ENCODE data around the gene PRDM16.

PRDM16 gene

GRCh38 chr1:3184666-3185065 is 115.7 kb downstream of the PRDM16 start:
- no peaks in the 10 kb centered on the region for H3K9me3 ChIP-seq (replicated peaks; ENCODE audit: insufficient read depth, low read length)
- no peaks in the 10 kb centered on the region for H3K9me2 ChIP-seq (replicated peaks; ENCODE audit: insufficient read depth, low read length)
- no peak overlapping the region for H3K9ac ChIP-seq (ENCODE audit: low read length)

GRCh38 chr1:3185896-3186525 is 117.0 kb downstream of the PRDM16 start:
- Histone ChIP-seq H3K4me2 (ENCODE audit: low read depth, low read length) (no peak overlapping the region; the same call in 1 of the 2 replicates), H3F3A (ENCODE audit: insufficient read depth, low read length) (0 out of 2 replicates have a peak, but pooled peaks cover 2% of the 10 kb centered on the region), H3K36me3 (replicated peaks; ENCODE audit: insufficient read depth, low read length) (no peaks in the 10 kb centered on the region), H3K27me3 (replicated peaks; ENCODE audit: insufficient read depth, low read length) (peaks cover 89% of the 10 kb centered on the region), H4K20me1 (ENCODE audit: insufficient read depth, low read length) (no peaks in the 10 kb centered on the region), H3K9me3 (replicated peaks; ENCODE audit: insufficient read depth, low read length) (no peaks in the 10 kb centered on the region), H3K9ac (ENCODE audit: low read length) (no peak overlapping the region), H3K4me3 (ENCODE audit: low read length) (no peak overlapping the region), H3K9me2 (replicated peaks; ENCODE audit: insufficient read depth, low read length) (no peaks in the 10 kb centered on the region), H2AFZ (ENCODE audit: low read length) (no peak overlapping the region), H3K27ac (ENCODE audit: low read length) (no peak overlapping the region), H3K4me1 (ENCODE audit: low read length) (no peaks in the 10 kb centered on the region), H3K79me2 (ENCODE audit: low read length) (no peaks in the 10 kb centered on the region)
- no peak for DNase-seq
- TF ChIP-seq EZH2 (optimal IDR thresholded peaks at IDR 0.05; ENCODE audit: low read depth, low read length) (no peak), EZH2phosphoT487 (IDR thresholded peaks at IDR 0.05; ENCODE audit: low read length) (no peak), CTCF (IDR thresholded peaks at IDR 0.05; ENCODE audit: low read length) (no peak)

More at GRCh38 chr1:3184666-3185065, 115.7 kb downstream of the PRDM16 start:
- Histone ChIP-seq H2AFZ (ENCODE audit: low read length) (no peak overlapping the region), H4K20me1 (ENCODE audit: insufficient read depth, low read length) (no peaks in the 10 kb centered on the region), H3K4me1 (ENCODE audit: low read length) (no peaks in the 10 kb centered on the region), H3K4me2 (ENCODE audit: low read depth, low read length) (no peak overlapping the region), H3K79me2 (ENCODE audit: low read length) (no peaks in the 10 kb centered on the region), H3K36me3 (replicated peaks; ENCODE audit: insufficient read depth, low read length) (no peaks in the 10 kb centered on the region), H3F3A (ENCODE audit: insufficient read depth, low read length) (0 out of 2 replicates have a peak, but pooled peaks cover 4% of the 10 kb centered on the region), H3K4me3 (ENCODE audit: low read length) (no peak overlapping the region), H3K27ac (ENCODE audit: low read length) (no peak overlapping the region), H3K27me3 (replicated peaks; ENCODE audit: insufficient read depth, low read length) (peaks cover 82% of the 10 kb centered on the region)
- no peak for DNase-seq
- no peak for TF ChIP-seq CTCF (IDR thresholded peaks at IDR 0.05; ENCODE audit: low read length)
- no peak for TF ChIP-seq EZH2 (optimal IDR thresholded peaks at IDR 0.05; ENCODE audit: low read depth, low read length)
- 0 out of 2 replicates have a peak, but pooled peaks have one; percentile 45 for TF ChIP-seq EZH2phosphoT487 (IDR thresholded peaks at IDR 0.05; ENCODE audit: low read length)

GRCh38 chr1:3186526-3186921 is 117.5 kb downstream of the PRDM16 start:
- Histone ChIP-seq H3K36me3 (replicated peaks; ENCODE audit: insufficient read depth, low read length) (no peaks in the 10 kb centered on the region), H3K4me1 (ENCODE audit: low read length) (no peaks in the 10 kb centered on the region), H2AFZ (ENCODE audit: low read length) (no peak overlapping the region), H3K4me3 (ENCODE audit: low read length) (no peak overlapping the region), H3K79me2 (ENCODE audit: low read length) (no peaks in the 10 kb centered on the region), H3K27ac (ENCODE audit: low read length) (no peak overlapping the region), H3K9me3 (replicated peaks; ENCODE audit: insufficient read depth, low read length) (no peaks in the 10 kb centered on the region), H4K20me1 (ENCODE audit: insufficient read depth, low read length) (no peaks in the 10 kb centered on the region), H3K27me3 (replicated peaks; ENCODE audit: insufficient read depth, low read length) (peaks cover 94% of the 10 kb centered on the region), H3K9ac (ENCODE audit: low read length) (no peak overlapping the region), H3F3A (ENCODE audit: insufficient read depth, low read length) (no peaks in the 10 kb centered on the region), H3K4me2 (ENCODE audit: low read depth, low read length) (peak overlapping the region; percentile 24; the same call in 1 of the 2 replicates), H3K9me2 (replicated peaks; ENCODE audit: insufficient read depth, low read length) (no peaks in the 10 kb centered on the region)
- no peak for DNase-seq
- TF ChIP-seq EZH2 (optimal IDR thresholded peaks at IDR 0.05; ENCODE audit: low read depth, low read length) (no peak), EZH2phosphoT487 (IDR thresholded peaks at IDR 0.05; ENCODE audit: low read length) (no peak), CTCF (IDR thresholded peaks at IDR 0.05; ENCODE audit: low read length) (no peak)
